SU-DHL-6 (cell line): Measurements from ENCODE around the gene PLCH1.

ENCODE experiments used
- H2AFZ ChIP-seq: fragments of 200-600 bp; sonication (generic); 2 replicates; pipeline ENCODE4 v1.6.1; 2014; ENCODE audit warnings: low read depth, mild to moderate bottlenecking, moderate library complexity, mixed read lengths, antibody characterized with exemption, low read length; ENCODE audit not compliant: severe bottlenecking
- H3F3A ChIP-seq: fragments of 200-600 bp; shearing (Covaris generic); 2 replicates; pipeline ENCODE4 v1.6.0; 2016; ENCODE audit warnings: antibody characterized with exemption, mild to moderate bottlenecking; ENCODE audit not compliant: insufficient read depth
- H3K27ac ChIP-seq: fragments of 200-600 bp; sonication (generic); 2 replicates; pipeline ENCODE4 v1.5.1; 2016; ENCODE audit warnings: low read depth, mild to moderate bottlenecking, low read length, moderate library complexity, mixed read lengths
- H3K27me3 ChIP-seq: fragments of 200-600 bp; sonication (generic), shearing (Covaris generic); 2 replicates; pipeline ENCODE4 v1.6.0; 2014; ENCODE audit warnings: mild to moderate bottlenecking, low read length
- H3K36me3 ChIP-seq: fragments of 200-600 bp; sonication (generic); 2 replicates; pipeline ENCODE4 v1.6.1; 2014; ENCODE audit warnings: mild to moderate bottlenecking, low read length, mixed read lengths
- H3K4me2 ChIP-seq: fragments of 300-600, 200-600 bp; shearing (Covaris generic), sonication (generic); 2 replicates; pipeline ENCODE4 v1.6.0; 2014; ENCODE audit warnings: low read length, low read depth, mild to moderate bottlenecking; ENCODE audit not compliant: poor library complexity, severe bottlenecking
- H3K4me3 ChIP-seq: fragments of 200-600 bp; sonication (generic); 2 replicates; pipeline ENCODE4 v1.5.1; 2014; ENCODE audit warnings: antibody characterized with exemption, low read length, mild to moderate bottlenecking, mixed read lengths; ENCODE audit not compliant: insufficient read depth, poor library complexity, severe bottlenecking
- H3K79me2 ChIP-seq: fragments of 200-600 bp; sonication (generic); 2 replicates; pipeline ENCODE4 v1.6.1; 2014; ENCODE audit warnings: mild to moderate bottlenecking, low read length, moderate library complexity; ENCODE audit not compliant: insufficient read depth
- H3K9ac ChIP-seq: fragments of 200-600 bp; sonication (generic); 2 replicates; pipeline ENCODE4 v1.7.0; 2014; ENCODE audit warnings: mild to moderate bottlenecking, low read length
- H3K9me2 ChIP-seq: fragments of 200-600 bp; sonication (generic); replicated peaks from 2 replicates; pipeline ENCODE4 v1.6.1; 2014; ENCODE audit warnings: low read length; ENCODE audit not compliant: insufficient read depth
- H3K9me3 ChIP-seq: fragments of 200-600 bp; sonication (generic); 2 replicates; pipeline ENCODE4 v1.6.1; 2014; ENCODE audit warnings: low read length, mixed read lengths; ENCODE audit not compliant: insufficient read depth
- H4K20me1 ChIP-seq: fragments of 200-600 bp; sonication (generic); 2 replicates; pipeline ENCODE4 v1.6.1; 2014; ENCODE audit warnings: low read depth, mild to moderate bottlenecking, antibody characterized with exemption, low read length, moderate library complexity, mixed read lengths
- EZH2phosphoT487 ChIP-seq: fragments of 200-600 bp; sonication (generic), shearing (Covaris generic); conservative IDR thresholded peaks from 2 replicates; pipeline ENCODE4 v1.6.1; 2018; ENCODE audit warnings: mild to moderate bottlenecking, antibody characterized with exemption, low read length, moderate library complexity, mixed read lengths
- TF ChIP-seq, protein P1 (sequence below): fragments of 200-600 bp; sonication (generic); IDR thresholded peaks from one replicate; pipeline ENCODE4 v1.5.1; 2017; ENCODE audit warnings: antibody characterized with exemption, mild to moderate bottlenecking, low read length, moderate library complexity; ENCODE audit not compliant: insufficient read depth, poor library complexity, severe bottlenecking

Gene PLCH1

DNA sequence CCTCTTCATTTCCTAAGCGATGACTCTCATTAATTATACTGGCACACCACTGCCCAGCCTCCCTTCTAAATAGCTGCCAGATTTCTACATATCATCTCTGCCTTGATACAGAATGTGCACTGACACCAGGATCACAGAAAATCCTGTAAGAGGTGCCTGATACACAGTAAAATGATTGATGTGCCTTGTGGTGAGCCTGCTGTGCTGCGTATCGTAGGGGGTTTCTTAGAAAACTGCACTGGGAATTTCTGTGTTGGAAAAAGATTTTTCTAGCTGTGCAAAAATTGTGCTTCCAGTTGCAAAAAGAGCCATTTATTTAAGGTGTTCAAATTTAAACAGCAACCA is 3.0 kb upstream of the PLCH1 start:
- Histone ChIP-seq H3K4me3 (no peak overlapping the region), H3K79me2 (no peaks in the 10 kb centered on the region), H3K27ac (no peak overlapping the region), H3F3A (no peaks in the 10 kb centered on the region), H4K20me1 (no peaks in the 10 kb centered on the region), H3K27me3 (no peaks in the 10 kb centered on the region), H2AFZ (no peak overlapping the region), H3K9ac (no peak overlapping the region), H3K36me3 (no peaks in the 10 kb centered on the region), H3K9me2 (no peaks in the 10 kb centered on the region), H3K4me2 (no peak overlapping the region), H3K9me3 (no peaks in the 10 kb centered on the region)
- no peak for TF ChIP-seq EZH2phosphoT487
- TF ChIP-seq, protein P1, sequence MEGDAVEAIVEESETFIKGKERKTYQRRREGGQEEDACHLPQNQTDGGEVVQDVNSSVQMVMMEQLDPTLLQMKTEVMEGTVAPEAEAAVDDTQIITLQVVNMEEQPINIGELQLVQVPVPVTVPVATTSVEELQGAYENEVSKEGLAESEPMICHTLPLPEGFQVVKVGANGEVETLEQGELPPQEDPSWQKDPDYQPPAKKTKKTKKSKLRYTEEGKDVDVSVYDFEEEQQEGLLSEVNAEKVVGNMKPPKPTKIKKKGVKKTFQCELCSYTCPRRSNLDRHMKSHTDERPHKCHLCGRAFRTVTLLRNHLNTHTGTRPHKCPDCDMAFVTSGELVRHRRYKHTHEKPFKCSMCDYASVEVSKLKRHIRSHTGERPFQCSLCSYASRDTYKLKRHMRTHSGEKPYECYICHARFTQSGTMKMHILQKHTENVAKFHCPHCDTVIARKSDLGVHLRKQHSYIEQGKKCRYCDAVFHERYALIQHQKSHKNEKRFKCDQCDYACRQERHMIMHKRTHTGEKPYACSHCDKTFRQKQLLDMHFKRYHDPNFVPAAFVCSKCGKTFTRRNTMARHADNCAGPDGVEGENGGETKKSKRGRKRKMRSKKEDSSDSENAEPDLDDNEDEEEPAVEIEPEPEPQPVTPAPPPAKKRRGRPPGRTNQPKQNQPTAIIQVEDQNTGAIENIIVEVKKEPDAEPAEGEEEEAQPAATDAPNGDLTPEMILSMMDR = no peak

DNA sequence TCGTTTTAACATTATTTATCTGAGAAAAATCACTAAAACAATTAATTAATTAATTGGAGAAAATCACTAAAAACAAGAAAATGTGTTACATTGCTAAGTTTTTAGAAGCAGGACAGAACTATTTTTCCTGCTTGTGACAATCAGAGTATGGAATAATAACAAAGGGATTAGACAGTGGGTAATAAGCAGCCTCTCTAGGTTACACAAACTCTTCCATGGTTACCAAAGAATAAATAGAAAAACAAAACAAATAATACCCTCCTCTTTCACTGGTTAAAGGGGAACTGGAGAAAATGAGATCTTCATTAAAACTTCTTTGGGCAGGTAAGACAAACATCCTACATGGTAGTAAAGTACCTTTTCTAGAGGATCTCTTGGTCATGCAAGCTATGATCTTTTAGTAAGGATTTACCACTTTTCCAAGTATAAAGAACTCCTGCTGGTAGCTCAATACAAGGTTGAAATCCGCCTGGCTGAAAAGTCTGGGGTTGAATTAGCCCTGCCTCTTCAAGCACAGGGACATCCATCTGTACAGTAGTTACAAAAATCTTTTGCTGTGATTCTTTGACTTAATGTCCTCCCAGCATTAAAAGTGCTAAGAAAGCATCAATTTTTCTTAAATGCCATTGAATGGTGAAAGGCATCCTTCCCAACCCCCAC is 2.5 kb upstream of the PLCH1 start:
- Histone ChIP-seq H3K79me2 (no peaks in the 10 kb centered on the region), H3K4me3 (no peak overlapping the region), H3F3A (no peaks in the 10 kb centered on the region), H3K27ac (no peak overlapping the region), H4K20me1 (no peaks in the 10 kb centered on the region), H3K36me3 (no peaks in the 10 kb centered on the region), H3K27me3 (no peaks in the 10 kb centered on the region), H3K9me2 (no peaks in the 10 kb centered on the region), H3K9me3 (no peaks in the 10 kb centered on the region), H3K9ac (no peak overlapping the region), H3K4me2 (no peak overlapping the region), H2AFZ (no peak overlapping the region)
- TF ChIP-seq, protein P1 = no peak
- no peak for TF ChIP-seq EZH2phosphoT487

DNA sequence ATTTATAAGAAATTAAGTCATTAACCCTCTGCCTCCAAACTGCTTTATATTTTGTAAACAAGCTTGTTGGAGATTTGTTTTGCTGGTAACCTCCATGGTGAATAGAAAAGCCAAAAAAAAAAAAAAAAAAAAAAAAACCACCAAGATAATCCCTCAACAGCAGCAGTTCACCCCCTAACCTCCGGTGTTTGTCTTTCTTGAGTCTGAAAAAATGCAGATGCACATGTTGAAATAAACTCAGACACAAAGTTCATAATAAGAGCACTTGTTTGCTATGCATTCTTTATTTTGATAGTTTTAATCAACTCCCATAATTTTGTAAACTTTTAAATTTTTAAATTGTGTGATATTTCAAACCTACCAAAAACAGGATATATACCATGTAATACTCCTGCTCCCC is 1.8 kb upstream of the PLCH1 start:
- no peaks in the 10 kb centered on the region for H3K9me3 ChIP-seq
- no peaks in the 10 kb centered on the region for H4K20me1 ChIP-seq
- no peaks in the 10 kb centered on the region for H3F3A ChIP-seq
- no peak overlapping the region for H3K27ac ChIP-seq
- TF ChIP-seq, protein P1 = no peak
- no peak for TF ChIP-seq EZH2phosphoT487
- no peaks in the 10 kb centered on the region for H3K36me3 ChIP-seq
- no peaks in the 10 kb centered on the region for H3K27me3 ChIP-seq
- H3K4me3 ChIP-seq = no peak overlapping the region
- H3K9me2 ChIP-seq = no peaks in the 10 kb centered on the region
- H3K79me2 ChIP-seq = no peaks in the 10 kb centered on the region
- no peak overlapping the region for H2AFZ ChIP-seq
- H3K9ac ChIP-seq = no peak overlapping the region
- H3K4me2 ChIP-seq = no peak overlapping the region
